GM18907 (cell line): Measurements from ENCODE around the gene ADK.
A peak's percentile ranks its signal among the peaks of the same experiment; 100 is the strongest.
"Not testable (repeated sequence)": the region's sequence is repeated elsewhere in the genome, so short reads cannot be mapped to it uniquely, and the experiment has no call there.

Experiments
- ATAC-seq: cut with Tn5 transposase; IDR thresholded peaks from one replicate; pipeline ENCODE4 v1.9.1; 2021; ENCODE audit warnings: mild to moderate bottlenecking, moderate library complexity; ENCODE audit not compliant: unreplicated experiment

Gene ADK

GRCh38 chr10:74150990-74151878 is at the start of gene ADK:
TSS of gene ADK (plus strand) at chr10:74151221. CDS start at chr10:74151279, 58 bp downstream.
- peak; percentile 86 for ATAC-seq

GRCh38 chr10:74103560-74104258 is 47.3 kb upstream of the ADK start:
- ATAC-seq = no peak

- ATAC-seq = no peak
Measured at GRCh38 chr10:74104480-74104879, 46.5 kb upstream of the ADK start.

GRCh38 chr10:74104996-74105395 is 46.0 kb upstream of the ADK start:
- no peak for ATAC-seq

GRCh38 chr10:74107391-74107790 is 43.6 kb upstream of the ADK start:
- no peak for ATAC-seq

- no peak for ATAC-seq
Measured at GRCh38 chr10:74109452-74109851, 41.6 kb upstream of the ADK start.

GRCh38 chr10:74110120-74110519 is 40.9 kb upstream of the ADK start:
- ATAC-seq = no peak

GRCh38 chr10:74111799-74112198 is 39.2 kb upstream of the ADK start:
- ATAC-seq = no peak

- no peak for ATAC-seq
Measured at GRCh38 chr10:74113546-74113945, 37.5 kb upstream of the ADK start.

- no peak for ATAC-seq
Measured at GRCh38 chr10:74114041-74114448, 37.0 kb upstream of the ADK start.

GRCh38 chr10:74117738-74118137 is 33.3 kb upstream of the ADK start:
- no peak for ATAC-seq

- ATAC-seq = no peak
Measured at GRCh38 chr10:74118804-74119203, 32.2 kb upstream of the ADK start.

- no peak for ATAC-seq
Measured at GRCh38 chr10:74120911-74121310, 30.1 kb upstream of the ADK start.

GRCh38 chr10:74121368-74121767 is 29.7 kb upstream of the ADK start:
- no peak for ATAC-seq

GRCh38 chr10:74122060-74122459 is 29.0 kb upstream of the ADK start:
- ATAC-seq = no peak

GRCh38 chr10:74123081-74123480 is 27.9 kb upstream of the ADK start:
- ATAC-seq = no peak

- no peak for ATAC-seq
Measured at GRCh38 chr10:74133923-74134820, 16.8 kb upstream of the ADK start.

- ATAC-seq = no peak
Measured at GRCh38 chr10:74135452-74135851, 15.6 kb upstream of the ADK start.

GRCh38 chr10:74137992-74138391 is 13.0 kb upstream of the ADK start:
- ATAC-seq = no peak

GRCh38 chr10:74138596-74138995 is 12.4 kb upstream of the ADK start:
- ATAC-seq = not testable (repeated sequence)

- no peak for ATAC-seq
Measured at GRCh38 chr10:74139981-74140380, 11.0 kb upstream of the ADK start.
